HG03095 (cell line): ENCODE measurements around the gene TDG.

Experiments used
- ATAC-seq: cut with Tn5 transposase; IDR thresholded peaks from one replicate; pipeline ENCODE4 v1.9.1; 2021; ENCODE audit warnings: moderate library complexity; ENCODE audit not compliant: unreplicated experiment

Gene TDG

GRCh38 chr12:103958621-103959020 lies 7.1 kb upstream of the TDG start:
- no peak for ATAC-seq

- no peak for ATAC-seq
These were observed 5.0 kb upstream of the TDG start for GRCh38 chr12:103960616-103961227.

- ATAC-seq, result no peak
These were observed 3.2 kb upstream of the TDG start for GRCh38 chr12:103962493-103962892.

- ATAC-seq, result no peak
These were observed 867 bp upstream of the TDG start for GRCh38 chr12:103964805-103965204.

- ATAC-seq, result no peak
These were observed 450 bp upstream of the TDG start for GRCh38 chr12:103965255-103965589.

GRCh38 chr12:103966736-103967135 lies 1.1 kb downstream of the TDG start:
- no peak for ATAC-seq

- no peak for ATAC-seq
These were observed 3.7 kb downstream of the TDG start for GRCh38 chr12:103969391-103969790.

- no peak for ATAC-seq
These were observed 8.2 kb downstream of the TDG start for GRCh38 chr12:103973909-103974308.

- no peak for ATAC-seq
These were observed 9.7 kb downstream of the TDG start for GRCh38 chr12:103975368-103975767.

GRCh38 chr12:103978384-103978982 lies 12.8 kb downstream of the TDG start:
- ATAC-seq, result no peak

GRCh38 chr12:103986829-103987228 lies 21.2 kb downstream of the TDG start:
- no peak for ATAC-seq

- no peak for ATAC-seq
These were observed 28.6 kb downstream of the TDG start for GRCh38 chr12:103994235-103994634.

GRCh38 chr12:103996595-103996994 lies 30.9 kb downstream of the TDG start:
- no peak for ATAC-seq

- no peak for ATAC-seq
These were observed 31.7 kb downstream of the TDG start for GRCh38 chr12:103997286-103997900.

- no peak for ATAC-seq
These were observed 33.3 kb downstream of the TDG start for GRCh38 chr12:103998976-103999375.

- no peak for ATAC-seq
These were observed 35.2 kb downstream of the TDG start for GRCh38 chr12:104000807-104001434.

GRCh38 chr12:104002686-104003085 lies 37.0 kb downstream of the TDG start:
- no peak for ATAC-seq

- no peak for ATAC-seq
These were observed 37.9 kb downstream of the TDG start for GRCh38 chr12:104003596-104003995.

- ATAC-seq, result no peak
These were observed 41.3 kb downstream of the TDG start for GRCh38 chr12:104006929-104007328.

- no peak for ATAC-seq
These were observed 44.4 kb downstream of the TDG start for GRCh38 chr12:104010121-104010520.

GRCh38 chr12:104010606-104011169 lies 45.0 kb downstream of the TDG start:
- no peak for ATAC-seq

- ATAC-seq, result no peak
These were observed 45.6 kb downstream of the TDG start for GRCh38 chr12:104011253-104011652.
